Tibial nerve (tissue), 4 donors: ENCODE data around the gene STMP1.

Experiments used
- CTCF ChIP-seq, 5 experiments: fragments of 200-600 bp in 3 of 5; fragments of 450-650 bp in 2 of 5; sonication (generic) in 3 of 5; IDR thresholded peaks; one replicate each; pipeline ENCODE4 v1.5.1; 2016 to 2019; ENCODE audit warnings: antibody characterized with exemption in 5 of 5, mild to moderate bottlenecking in 3 of 5, moderate library complexity in 2 of 5
- EP300 ChIP-seq, 2 donors: sonication (generic); formaldehyde crosslinking; IDR thresholded peaks; one replicate each; pipeline ENCODE4 v1.6.1; 2017; ENCODE audit warnings: antibody characterized with exemption in 2 of 2, mild to moderate bottlenecking in 1 of 2
- POLR2A ChIP-seq, 2 donors: fragments of 450-650 bp; IDR thresholded peaks; one replicate each; pipeline ENCODE4 v1.6.1; 2017; ENCODE audit warnings: antibody characterized with exemption in 2 of 2, mild to moderate bottlenecking in 2 of 2, moderate library complexity in 2 of 2

DNA sequence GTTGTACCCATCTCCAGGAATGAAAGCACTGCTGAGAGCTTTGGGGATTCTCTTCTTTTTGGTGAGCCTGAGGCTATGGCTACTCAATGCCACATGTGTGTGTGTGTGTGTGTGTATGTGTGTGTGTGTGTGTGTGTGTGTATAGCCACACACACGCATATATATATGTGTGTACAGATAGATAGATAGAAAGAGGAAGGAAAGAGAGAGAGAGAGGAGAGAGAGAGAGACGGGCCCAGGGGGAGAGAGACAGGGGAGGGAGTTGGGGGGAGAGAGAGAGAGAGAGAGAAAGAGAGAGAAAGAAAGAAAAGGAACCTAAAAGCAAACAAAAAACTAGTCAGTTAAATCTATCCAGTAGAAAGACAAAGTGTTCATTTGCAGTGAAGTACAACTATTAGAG is 57.4 kb downstream of the STMP1 start:
- TF ChIP-seq CTCF (IDR thresholded peaks at IDR 0.05): no peak
- no peak for TF ChIP-seq POLR2A (IDR thresholded peaks at IDR 0.05)
- TF ChIP-seq EP300 (IDR thresholded peaks at IDR 0.05): no peak
